Cardiac fibroblast (primary cell): Measurements from ENCODE around the gene ADGRG6.

Experiments used
- DNase-seq, 2 donors: peaks; one replicate each; pipeline versions ENCODE4 v3.0.0 to v3.0.0-alpha.2; 2010; ENCODE audit warnings: low read depth in 2 of 2
- H3K4me3 ChIP-seq, 2 donors: replicated peaks in 1 of 2; 1 replicate in 1 of 2; 2 replicates in 1 of 2; pipeline ENCODE4 v1.5.1; 2011; ENCODE audit warnings: low read depth in 2 of 2, low read length in 2 of 2, mild to moderate bottlenecking in 2 of 2, moderate library complexity in 1 of 2
- TF ChIP-seq, protein P1 (sequence below): IDR thresholded peaks from one replicate; pipeline ENCODE4 v1.5.1; 2011; ENCODE audit warnings: low read depth, mild to moderate bottlenecking, low read length, inconsistent platforms

The ADGRG6 gene

DNA sequence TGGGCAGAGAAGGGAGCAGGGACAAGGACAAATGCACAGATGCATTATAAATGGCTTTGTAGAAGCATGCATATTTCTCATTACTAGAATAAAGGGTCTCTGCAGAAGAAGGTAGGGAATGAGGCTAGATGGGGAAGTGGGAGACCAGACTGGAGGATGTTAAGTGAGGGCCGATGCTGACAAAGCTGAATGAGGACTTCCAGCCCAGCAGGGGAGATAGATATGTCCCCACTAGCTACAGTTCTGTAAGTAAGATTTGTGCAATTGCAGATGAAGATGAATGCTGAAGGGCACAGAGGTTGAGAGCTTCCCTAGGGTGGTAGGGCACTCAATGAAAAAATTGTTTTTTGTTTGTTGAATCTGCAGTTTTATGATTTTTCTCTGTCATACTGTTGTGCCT is 16.9 kb downstream of the ADGRG6 start:
- DNase-seq, result no peak
- TF ChIP-seq, protein P1, sequence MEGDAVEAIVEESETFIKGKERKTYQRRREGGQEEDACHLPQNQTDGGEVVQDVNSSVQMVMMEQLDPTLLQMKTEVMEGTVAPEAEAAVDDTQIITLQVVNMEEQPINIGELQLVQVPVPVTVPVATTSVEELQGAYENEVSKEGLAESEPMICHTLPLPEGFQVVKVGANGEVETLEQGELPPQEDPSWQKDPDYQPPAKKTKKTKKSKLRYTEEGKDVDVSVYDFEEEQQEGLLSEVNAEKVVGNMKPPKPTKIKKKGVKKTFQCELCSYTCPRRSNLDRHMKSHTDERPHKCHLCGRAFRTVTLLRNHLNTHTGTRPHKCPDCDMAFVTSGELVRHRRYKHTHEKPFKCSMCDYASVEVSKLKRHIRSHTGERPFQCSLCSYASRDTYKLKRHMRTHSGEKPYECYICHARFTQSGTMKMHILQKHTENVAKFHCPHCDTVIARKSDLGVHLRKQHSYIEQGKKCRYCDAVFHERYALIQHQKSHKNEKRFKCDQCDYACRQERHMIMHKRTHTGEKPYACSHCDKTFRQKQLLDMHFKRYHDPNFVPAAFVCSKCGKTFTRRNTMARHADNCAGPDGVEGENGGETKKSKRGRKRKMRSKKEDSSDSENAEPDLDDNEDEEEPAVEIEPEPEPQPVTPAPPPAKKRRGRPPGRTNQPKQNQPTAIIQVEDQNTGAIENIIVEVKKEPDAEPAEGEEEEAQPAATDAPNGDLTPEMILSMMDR, result no peak
- H3K4me3 ChIP-seq, result no peak overlapping the region

DNA sequence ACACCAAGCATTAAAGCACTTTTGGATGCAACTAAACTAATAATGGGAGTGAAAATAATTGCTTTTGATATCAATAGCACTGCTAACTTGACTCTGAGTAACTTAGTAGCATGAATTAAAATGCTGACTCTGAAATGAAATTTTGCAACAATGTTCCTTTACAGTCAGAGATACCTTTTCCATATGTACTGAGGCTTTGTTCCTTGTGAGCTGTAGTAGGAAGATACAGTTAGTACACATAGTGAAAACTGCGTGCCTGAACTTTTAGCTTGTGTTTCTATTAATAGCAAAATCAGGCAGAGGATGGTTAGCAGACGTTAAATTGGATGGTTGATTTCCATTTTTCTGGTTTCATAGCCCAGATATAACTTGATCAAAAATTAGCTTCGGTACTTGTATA is 18.6 kb downstream of the ADGRG6 start:
- no peak for DNase-seq
- no peak overlapping the region for H3K4me3 ChIP-seq
- TF ChIP-seq, protein P1, result no peak

DNA sequence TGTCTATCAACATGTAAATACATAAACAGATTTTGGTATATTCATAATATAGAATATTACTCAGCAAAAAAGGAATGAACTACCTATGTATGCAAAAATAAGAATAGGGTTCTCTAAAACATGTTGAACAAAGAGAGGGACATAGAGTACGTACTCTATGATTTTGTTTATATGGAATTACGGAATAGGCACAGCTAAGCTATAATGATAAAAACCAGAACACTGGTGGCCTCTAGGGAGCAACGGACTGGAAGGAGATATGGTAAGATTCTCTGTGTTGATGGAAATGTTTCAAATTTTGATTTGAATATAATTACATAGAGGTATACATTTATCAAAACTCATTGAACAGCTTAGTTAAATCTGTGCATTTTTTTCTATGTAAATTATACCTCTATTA is 19.6 kb downstream of the ADGRG6 start:
- H3K4me3 ChIP-seq, result no peak overlapping the region
- TF ChIP-seq, protein P1, result no peak
- no peak for DNase-seq

DNA sequence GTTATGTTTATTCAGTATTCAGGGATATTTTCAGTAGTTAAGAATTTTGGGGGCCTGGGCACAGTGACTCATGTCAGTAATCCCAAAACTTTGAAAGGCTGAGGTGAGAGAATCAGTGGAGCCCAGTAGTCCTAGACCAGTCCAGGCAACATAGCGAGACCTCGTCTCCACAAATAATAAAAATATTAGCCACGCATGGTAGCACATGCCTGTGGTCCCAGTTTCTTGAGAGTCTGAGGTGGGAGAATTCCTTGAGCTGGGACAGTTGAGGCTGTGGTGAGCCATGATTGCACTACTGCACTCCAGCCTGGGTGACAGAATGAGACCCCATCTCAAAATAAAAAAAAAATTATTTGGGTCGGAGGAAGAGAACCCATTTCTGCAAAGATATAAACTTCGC is 20.3 kb downstream of the ADGRG6 start:
- TF ChIP-seq, protein P1, result no peak
- no peak for DNase-seq

DNA sequence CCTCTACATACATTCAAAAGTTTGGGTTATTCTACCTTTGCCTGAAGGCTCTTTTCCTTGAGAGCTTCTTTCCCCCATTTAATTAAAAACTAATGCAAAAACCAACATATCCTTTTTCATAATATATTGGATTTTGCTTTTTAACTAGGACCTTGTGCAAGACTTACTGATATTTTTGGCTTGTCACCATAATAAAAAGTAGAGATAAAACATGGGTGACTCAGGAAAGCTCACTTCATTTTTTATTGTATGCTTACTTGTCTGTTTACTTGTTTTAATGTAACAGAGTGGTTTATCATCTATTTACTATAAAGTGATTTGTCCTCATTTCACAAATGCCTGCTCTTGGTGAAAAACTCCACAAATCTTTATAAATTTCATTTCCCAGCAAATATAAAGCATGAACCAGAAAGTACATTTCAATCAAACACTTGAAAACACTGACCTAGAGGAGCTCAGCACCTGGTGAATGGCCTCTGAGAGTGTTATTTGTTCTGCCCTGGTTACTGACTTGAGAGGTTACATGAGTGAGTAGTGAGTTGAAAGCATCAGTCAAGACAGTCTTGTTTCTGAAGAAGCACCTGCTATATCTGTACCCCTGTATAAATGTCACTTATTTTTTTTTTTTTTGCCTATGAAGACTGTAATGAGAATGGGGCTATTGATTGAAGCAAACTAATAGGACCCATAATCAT is 20.8 kb downstream of the ADGRG6 start:
- peak in 1 of 2 donors; percentile 42 for DNase-seq
- H3K4me3 ChIP-seq, result no peak overlapping the region
- TF ChIP-seq, protein P1, result no peak

More for the DNA sequence above, 20.3 kb downstream of the ADGRG6 start:
- H3K4me3 ChIP-seq, result no peak overlapping the region

DNA sequence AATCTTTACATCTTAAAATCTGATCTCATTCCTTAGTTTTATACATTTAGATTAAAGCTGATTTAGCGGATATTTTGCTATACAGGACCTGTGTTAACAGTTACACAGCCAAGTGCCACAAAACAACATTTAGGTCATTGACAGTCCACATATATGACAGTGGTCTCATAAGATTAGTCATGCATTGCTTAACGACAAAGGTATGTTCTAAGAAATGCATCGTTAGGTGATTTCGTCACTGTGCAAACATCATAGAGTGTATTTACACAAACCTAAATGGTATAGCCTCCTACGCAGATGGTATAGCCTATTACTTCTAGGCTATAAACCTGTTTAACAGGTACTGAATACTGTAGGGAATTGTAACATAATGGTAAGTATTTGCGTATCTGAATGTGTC is 21.6 kb downstream of the ADGRG6 start:
- H3K4me3 ChIP-seq, result no peak overlapping the region
- TF ChIP-seq, protein P1, result no peak

DNA sequence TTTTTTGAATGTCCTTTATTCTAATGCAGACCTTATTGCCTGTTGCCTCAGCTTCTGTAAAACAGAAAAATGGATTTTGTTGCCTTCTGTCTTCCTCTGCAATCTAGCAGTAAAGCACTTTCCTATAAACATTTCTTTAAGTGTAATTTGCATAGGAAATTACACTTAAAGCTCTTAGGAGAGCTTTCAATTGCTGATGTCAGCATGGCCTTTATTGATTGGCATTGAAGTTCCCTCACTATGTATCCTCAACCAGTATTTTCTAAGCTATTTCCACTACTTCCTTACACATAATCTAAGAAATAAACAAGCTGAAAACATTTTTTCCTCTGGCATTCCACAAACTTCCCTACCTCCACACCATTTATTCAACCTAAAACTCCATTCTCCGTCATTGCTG is 22.3 kb downstream of the ADGRG6 start:
- no peak overlapping the region for H3K4me3 ChIP-seq
- TF ChIP-seq, protein P1, result no peak
- DNase-seq, result no peak

More for the DNA sequence above, 21.6 kb downstream of the ADGRG6 start:
- DNase-seq, result peak in 1 of 2 donors; percentile 51
